ENCODE measurements around the gene LURAP1L.

The LURAP1L gene

GRCh38 chr9:12774861-12775678 is at the start of gene LURAP1L:
Gene LURAP1L (plus strand): TSS chr9:12775020. CDS start chr9:12775716, 696 bp downstream.
- DNase-seq, result no peak

- no peak for DNase-seq
Measured at GRCh38 chr9:12726795-12727194, 48.0 kb upstream of the LURAP1L start.

- no peak for DNase-seq
Measured at GRCh38 chr9:12730198-12730597, 44.6 kb upstream of the LURAP1L start.

- no peak for DNase-seq
Measured at GRCh38 chr9:12730927-12731326, 43.9 kb upstream of the LURAP1L start.

GRCh38 chr9:12732971-12733370 is 41.8 kb upstream of the LURAP1L start:
- no peak for DNase-seq

- no peak for DNase-seq
Measured at GRCh38 chr9:12735665-12736064, 39.2 kb upstream of the LURAP1L start.

GRCh38 chr9:12737871-12738270 is 36.9 kb upstream of the LURAP1L start:
- no peak for DNase-seq

- no peak for DNase-seq
Measured at GRCh38 chr9:12739014-12739652, 35.7 kb upstream of the LURAP1L start.

GRCh38 chr9:12740845-12741244 is 34.0 kb upstream of the LURAP1L start:
- no peak for DNase-seq

- DNase-seq, result no peak
Measured at GRCh38 chr9:12748016-12748415, 26.8 kb upstream of the LURAP1L start.

- no peak for DNase-seq
Measured at GRCh38 chr9:12748954-12749353, 25.9 kb upstream of the LURAP1L start.

- no peak for DNase-seq
Measured at GRCh38 chr9:12753931-12754330, 20.9 kb upstream of the LURAP1L start.

GRCh38 chr9:12759761-12760160 is 15.1 kb upstream of the LURAP1L start:
- no peak for DNase-seq

GRCh38 chr9:12760758-12761157 is 14.1 kb upstream of the LURAP1L start:
- no peak for DNase-seq

- no peak for DNase-seq
Measured at GRCh38 chr9:12764150-12764549, 10.7 kb upstream of the LURAP1L start.

GRCh38 chr9:12765088-12765798 is 9.6 kb upstream of the LURAP1L start:
- no peak for DNase-seq

GRCh38 chr9:12766357-12766756 is 8.5 kb upstream of the LURAP1L start:
- DNase-seq, result no peak

- DNase-seq, result no peak
Measured at GRCh38 chr9:12770261-12770660, 4.6 kb upstream of the LURAP1L start.

GRCh38 chr9:12771891-12772290 is 2.9 kb upstream of the LURAP1L start:
- no peak for DNase-seq

GRCh38 chr9:12773562-12773961 is 1.3 kb upstream of the LURAP1L start:
- no peak for DNase-seq

GRCh38 chr9:12775679-12776512 is 1.1 kb downstream of the LURAP1L start:
- DNase-seq, result no peak

GRCh38 chr9:12776513-12777055 is 1.8 kb downstream of the LURAP1L start:
- no peak for DNase-seq
